Nucleus accumbens (tissue), 56 donors: Measurements from ENCODE around the gene JAZF1.
"Not testable (repeated sequence)": the region's sequence is repeated elsewhere in the genome, so short reads cannot be mapped to it uniquely, and the experiment has no call there.

Experiments used
- DNase-seq, 56 donors: peaks; one replicate each; lab custom pipeline; 2025; lab: John Stamatoyannopoulos, UW

JAZF1 gene

DNA sequence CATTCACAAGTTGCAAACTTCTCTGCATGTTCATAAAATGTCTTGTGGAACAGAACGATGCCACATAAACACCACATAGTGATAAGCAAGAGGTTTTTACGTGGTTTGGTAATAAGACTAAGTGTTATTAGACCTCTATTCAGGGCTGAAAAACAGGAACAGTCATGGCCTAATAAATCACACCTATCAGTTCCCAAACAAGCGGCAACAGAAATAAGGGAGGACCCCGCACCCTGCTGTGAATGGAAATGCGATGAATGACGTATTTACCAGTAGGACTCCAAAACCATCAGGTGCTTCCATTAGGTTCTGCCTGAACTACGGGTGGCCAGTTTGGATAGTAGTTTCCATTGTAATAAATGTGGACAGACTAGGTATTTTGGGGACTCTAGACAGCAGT is 311.5 kb downstream of the JAZF1 start:
- DNase-seq: no peak

DNA sequence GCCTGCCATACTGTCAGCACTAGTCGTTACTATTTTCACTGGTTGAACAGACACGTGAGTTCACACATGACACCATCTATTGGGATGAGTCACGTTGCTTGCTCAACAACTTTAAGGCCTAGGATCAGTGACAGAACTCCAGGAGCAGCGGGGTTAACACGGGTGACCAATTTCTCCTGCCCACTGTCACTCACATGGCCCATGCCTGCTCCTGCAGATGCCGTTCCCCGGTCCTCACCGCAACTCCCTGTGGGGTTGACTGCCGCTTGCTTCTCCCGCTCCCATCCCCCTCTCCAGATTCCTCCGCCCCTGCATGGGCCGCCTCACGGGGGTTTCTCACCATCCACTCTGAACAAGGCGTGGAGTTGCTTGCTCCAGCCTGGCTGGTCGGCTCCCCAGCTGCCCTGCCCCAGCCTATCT is 312.5 kb downstream of the JAZF1 start:
- no peak for DNase-seq

GRCh38 chr7:27866828-27867672 is 313.5 kb downstream of the JAZF1 start:
- DNase-seq: peak in 1 of 56 donors; percentile 13

GRCh38 chr7:27866256-27866655 is 314.3 kb downstream of the JAZF1 start:
- no peak for DNase-seq

DNA sequence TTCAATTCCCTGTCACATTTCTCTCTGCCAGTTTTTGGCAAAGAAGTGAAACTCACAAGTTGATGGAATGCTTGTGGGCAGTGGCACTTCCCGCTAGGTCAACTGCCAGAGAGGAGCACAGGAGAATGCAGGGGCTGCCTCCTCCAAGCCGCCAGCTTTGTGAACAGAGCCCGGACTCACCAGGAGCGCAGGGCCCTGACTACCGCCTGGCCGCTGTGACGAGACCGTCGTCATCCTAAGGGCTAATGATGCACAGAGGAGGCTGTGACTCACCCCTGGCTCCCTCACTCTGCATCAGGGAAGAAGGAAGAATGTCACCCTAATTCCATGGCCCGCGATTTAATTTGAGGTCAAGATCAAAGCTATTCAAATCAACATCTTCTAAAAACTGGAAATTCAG is 316.7 kb downstream of the JAZF1 start:
- DNase-seq: peak in 4 of 56 donors; percentile 6 to 20 (median 13)

GRCh38 chr7:27861747-27862146 is 318.8 kb downstream of the JAZF1 start:
- DNase-seq: no peak

- DNase-seq: no peak
Observed at GRCh38 chr7:27860800-27861199, 319.8 kb downstream of the JAZF1 start.

GRCh38 chr7:27856703-27857485 is 323.7 kb downstream of the JAZF1 start:
- DNase-seq: not testable (repeated sequence)

- no peak for DNase-seq
Observed at GRCh38 chr7:27850531-27850930, 330.1 kb downstream of the JAZF1 start.

GRCh38 chr7:27846388-27846787 is 334.2 kb downstream of the JAZF1 start:
- no peak for DNase-seq

GRCh38 chr7:27843584-27844305 is 336.9 kb downstream of the JAZF1 start:
- DNase-seq: no peak

GRCh38 chr7:27842851-27843250 is 337.7 kb downstream of the JAZF1 start:
- peak in 2 of 56 donors; percentile 15 to 16 for DNase-seq

DNA sequence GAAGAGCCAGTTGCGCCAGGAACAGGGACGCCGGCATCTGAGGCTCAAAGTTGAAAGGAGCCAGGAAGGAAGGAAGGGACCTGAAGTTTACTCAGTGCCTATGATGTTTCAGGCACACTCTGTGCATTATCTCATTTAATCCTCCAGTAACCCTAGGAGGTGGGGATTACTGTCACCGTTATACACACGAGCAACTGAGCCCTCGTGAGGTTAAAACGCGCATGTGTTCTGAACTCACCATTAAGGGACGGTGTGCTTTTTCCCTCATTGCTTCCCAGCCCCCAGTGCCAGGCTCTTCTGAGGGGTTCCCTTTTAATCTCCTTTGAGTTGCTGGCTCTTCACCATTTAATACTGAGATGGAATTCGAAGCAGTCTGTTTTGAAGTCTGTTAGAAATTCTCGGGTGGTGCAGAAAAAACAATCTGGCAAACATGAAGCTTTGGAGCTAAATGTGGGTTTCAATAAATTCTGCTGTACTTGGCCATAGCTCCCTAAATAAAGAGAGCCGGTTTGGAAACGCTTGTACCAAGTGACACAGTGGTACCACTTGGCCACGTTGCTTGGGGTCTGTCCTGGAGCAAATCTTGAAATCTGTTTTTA is 338.4 kb downstream of the JAZF1 start:
- no peak for DNase-seq

- no peak for DNase-seq
Observed at GRCh38 chr7:27840760-27841364, 339.7 kb downstream of the JAZF1 start.

DNA sequence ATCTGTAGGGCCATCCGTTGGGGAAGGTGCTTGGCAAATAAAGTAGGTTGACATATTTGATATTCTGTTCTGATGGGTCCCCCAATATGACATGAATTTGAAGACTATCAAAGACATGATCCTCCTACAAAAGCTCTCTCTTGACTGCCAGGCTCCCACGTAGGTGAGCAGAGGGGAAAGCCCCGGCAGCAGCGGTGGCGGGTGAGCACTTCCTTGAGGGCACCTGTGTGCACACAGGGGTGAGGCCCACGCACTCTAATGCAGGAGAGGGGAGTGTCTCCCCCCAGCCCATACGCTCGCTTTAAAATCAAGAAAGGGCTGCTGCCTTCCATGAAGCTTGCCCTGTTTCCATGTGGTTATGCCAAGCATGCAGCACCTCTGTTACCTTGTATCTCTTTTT is 340.3 kb downstream of the JAZF1 start:
- DNase-seq: no peak

DNA sequence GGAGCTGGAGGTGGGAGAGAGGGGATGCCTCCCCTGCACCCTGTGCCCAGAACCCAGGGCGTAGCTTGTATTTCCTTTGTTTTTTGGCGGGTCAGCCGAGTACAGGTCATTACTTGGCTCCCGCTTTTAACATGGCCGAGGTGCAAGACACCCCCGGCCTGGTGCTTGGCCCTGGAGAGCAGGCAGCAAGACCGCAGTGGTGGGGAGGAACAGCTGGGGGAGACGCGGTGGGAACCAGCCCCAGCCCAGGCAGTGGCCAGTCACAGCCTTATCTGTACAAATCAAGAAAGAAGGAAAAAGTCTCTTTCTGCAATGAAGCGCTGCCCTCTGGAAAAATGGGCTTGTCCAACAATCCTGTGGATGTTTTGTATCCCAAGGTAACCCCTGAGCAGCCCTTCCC is 341.5 kb downstream of the JAZF1 start:
- no peak for DNase-seq

GRCh38 chr7:27836536-27836935 is 344.1 kb downstream of the JAZF1 start:
- no peak for DNase-seq

DNA sequence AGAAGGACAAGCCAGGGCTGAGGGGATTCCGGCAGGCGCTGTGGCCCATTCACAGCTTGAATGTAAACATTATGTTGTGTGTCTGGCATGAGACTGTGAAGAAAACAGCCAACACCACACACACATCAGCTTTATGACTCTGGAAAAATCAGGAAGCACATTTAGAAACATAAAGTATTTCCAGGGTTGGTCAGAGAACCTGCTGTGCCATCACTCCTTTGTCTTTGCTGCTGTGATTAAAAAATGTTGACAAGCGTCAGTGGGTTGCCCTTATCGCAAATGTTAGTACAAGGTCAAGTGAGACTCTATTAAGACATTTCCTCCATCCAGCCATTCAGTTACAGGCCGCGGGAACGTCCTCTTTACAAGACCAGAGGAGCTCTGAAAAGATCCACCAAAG is 345.2 kb downstream of the JAZF1 start:
- no peak for DNase-seq

- peak in 3 of 56 donors; percentile 14 to 33 (median 24) for DNase-seq
Observed at GRCh38 chr7:27834179-27834921, 346.2 kb downstream of the JAZF1 start.
